ENCODE data around the gene SLC66A1. TPM values are rescaled to one million over a fixed set of nuclear protein-coding genes. Genes with fewer than 3 reads are reported as not detected.

The SLC66A1 gene
- total RNA-seq, 2 donors from 2014 or later, result 10.6 to 13.1 TPM

DNA sequence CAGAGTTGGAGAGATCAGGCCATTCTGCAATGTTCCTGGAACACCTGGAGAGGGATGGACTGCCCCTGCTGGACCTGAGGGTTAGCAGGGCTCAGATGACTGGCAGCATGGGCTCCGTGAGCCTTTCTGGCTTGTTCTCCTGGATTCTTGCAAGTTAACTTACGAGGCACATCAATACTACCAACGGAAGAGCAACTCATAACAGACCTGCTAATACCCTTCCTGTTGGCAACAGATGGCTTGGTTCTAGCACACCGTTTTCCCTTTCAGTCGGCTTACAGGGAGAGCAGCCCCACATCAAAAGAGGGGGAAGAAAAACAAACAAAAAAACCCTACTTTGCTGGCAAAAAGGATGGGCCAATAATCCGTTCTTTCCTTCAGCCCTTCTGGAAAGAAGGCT, 47.9 kb downstream of the SLC66A1 start:
- H3K27ac ChIP-seq, result no peak overlapping the region
- no peaks in the 10 kb centered on the region for H3K36me3 ChIP-seq
- no peak for TF ChIP-seq CTCF (IDR thresholded peaks at IDR 0.05)
- H3K9ac ChIP-seq (ENCODE audit: low read depth in 2 of 2, low read length in 2 of 2), result no peak overlapping the region
- H3K9me3 ChIP-seq, result no peaks in the 10 kb centered on the region
- no peak for DNase-seq
- H3K4me3 ChIP-seq, result no peak overlapping the region
- intact Hi-C loops (cut with DNase I), result no loop called here
- H3K4me1 ChIP-seq, result no peaks in the 10 kb centered on the region
- no peaks in the 10 kb centered on the region for H3K27me3 ChIP-seq

DNA sequence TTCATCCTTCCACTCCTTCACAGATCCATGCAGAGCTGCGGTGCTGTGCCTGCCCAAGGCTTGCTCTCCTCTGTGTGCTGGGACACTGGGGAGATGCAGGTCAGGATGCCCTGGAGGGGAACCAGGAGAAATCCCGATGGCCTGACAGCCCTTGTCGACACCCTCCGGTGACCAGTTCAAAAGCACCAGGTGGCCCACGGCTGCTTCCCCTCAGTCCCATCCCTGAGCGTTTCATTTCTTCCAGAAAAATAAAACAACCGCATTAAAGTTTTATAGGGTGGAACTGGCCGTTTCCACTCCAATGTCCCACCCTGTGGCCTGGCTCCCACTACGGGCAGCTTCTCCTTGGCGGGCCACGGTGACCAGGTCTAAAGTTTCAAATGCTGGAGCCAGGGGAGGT, 48.3 kb downstream of the SLC66A1 start:
- TF ChIP-seq CTCF (IDR thresholded peaks at IDR 0.05), result no peak
- no peak for DNase-seq
- no peaks in the 10 kb centered on the region for H3K36me3 ChIP-seq
- intact Hi-C loops (cut with DNase I), result no loop called here
- no peaks in the 10 kb centered on the region for H3K27me3 ChIP-seq
- H3K4me1 ChIP-seq, result no peaks in the 10 kb centered on the region
- H3K4me3 ChIP-seq, result no peak overlapping the region
- no peaks in the 10 kb centered on the region for H3K9me3 ChIP-seq
- no peak overlapping the region for H3K9ac ChIP-seq (ENCODE audit: low read depth in 2 of 2, low read length in 2 of 2)
- no peak overlapping the region for H3K27ac ChIP-seq

DNA sequence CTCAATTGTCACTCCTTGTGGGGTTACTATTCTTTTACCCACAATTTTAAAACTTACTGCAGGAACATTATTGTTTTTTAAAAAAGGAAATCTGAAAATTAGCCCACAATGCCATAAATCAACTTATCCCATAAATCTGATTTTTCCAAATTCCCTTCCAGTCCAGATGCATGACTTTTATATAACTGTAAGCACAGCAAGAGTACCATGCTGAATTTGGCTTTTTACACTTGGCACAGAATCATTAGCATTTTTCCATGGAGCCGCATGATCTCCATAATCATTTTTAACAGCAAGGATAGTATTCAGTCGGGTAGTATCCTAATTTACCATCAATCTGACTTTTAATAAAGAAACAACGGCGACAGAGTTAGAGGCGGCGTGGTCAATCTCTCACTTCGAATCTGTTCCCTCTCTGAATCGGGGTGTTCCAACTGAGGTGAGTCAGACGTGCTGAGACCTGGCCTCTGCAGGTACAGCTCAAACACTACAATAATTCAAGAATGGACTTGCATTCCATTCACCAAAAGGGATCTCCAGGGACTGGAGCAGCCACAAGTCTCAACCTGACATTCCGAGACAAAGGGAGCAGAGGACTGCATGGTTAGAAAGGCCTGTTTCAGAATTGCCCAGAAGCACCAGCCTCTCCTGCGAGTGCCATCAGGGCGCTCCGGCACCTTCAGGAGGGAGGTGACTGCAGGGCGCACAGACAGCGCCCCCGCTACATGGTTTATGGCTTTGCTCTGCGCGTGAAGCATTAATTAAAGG, 48.9 kb downstream of the SLC66A1 start:
- H3K9ac ChIP-seq (ENCODE audit: low read depth in 2 of 2, low read length in 2 of 2), result no peak overlapping the region
- intact Hi-C loops (cut with DNase I), result no loop called here

DNA sequence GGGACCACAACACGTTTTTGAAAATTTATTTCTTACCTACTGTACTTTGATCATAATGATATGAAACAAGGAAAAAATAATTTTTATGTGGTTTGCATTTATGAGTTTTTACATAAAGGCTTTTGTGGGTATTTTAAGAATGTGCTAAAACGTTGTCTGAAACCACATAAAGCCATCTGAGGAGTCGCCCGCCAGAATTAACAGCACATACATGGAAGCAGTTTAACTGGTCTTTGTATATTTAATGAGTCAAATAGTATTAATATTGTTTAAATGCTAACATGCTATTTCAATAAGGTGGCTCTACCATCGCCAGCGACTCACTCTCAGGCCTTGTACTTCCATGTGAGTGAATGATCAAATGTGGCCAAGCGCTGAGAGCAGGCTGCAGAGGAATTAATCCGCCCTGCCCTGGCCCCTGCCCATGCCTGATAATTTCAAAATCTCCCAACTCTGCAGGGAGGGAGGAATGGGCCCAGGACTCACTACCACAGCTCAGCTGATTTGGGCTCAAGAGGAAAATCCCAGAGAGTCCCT, 49.6 kb downstream of the SLC66A1 start:
- intact Hi-C loops (cut with DNase I), result no loop called here
- DNase-seq, result no peak
- Histone ChIP-seq H3K4me1 (no peaks in the 10 kb centered on the region), H3K27ac (no peak overlapping the region), H3K9me3 (no peaks in the 10 kb centered on the region), H3K4me3 (no peak overlapping the region), H3K9ac (ENCODE audit: low read depth in 2 of 2, low read length in 2 of 2) (peak overlapping the region in 1 of 2 donors; percentile 24), H3K36me3 (no peaks in the 10 kb centered on the region), H3K27me3 (no peaks in the 10 kb centered on the region)
- no peak for TF ChIP-seq CTCF (IDR thresholded peaks at IDR 0.05)

More for the DNA sequence above, 48.9 kb downstream of the SLC66A1 start:
- no peaks in the 10 kb centered on the region for H3K4me1 ChIP-seq
- H3K36me3 ChIP-seq, result no peaks in the 10 kb centered on the region
- H3K27ac ChIP-seq, result no peak overlapping the region
- no peak for TF ChIP-seq CTCF (IDR thresholded peaks at IDR 0.05)
- DNase-seq, result no peak
- no peak overlapping the region for H3K4me3 ChIP-seq
- no peaks in the 10 kb centered on the region for H3K9me3 ChIP-seq
- no peaks in the 10 kb centered on the region for H3K27me3 ChIP-seq

- no peak overlapping the region for H3K4me3 ChIP-seq
- no peaks in the 10 kb centered on the region for H3K4me1 ChIP-seq
- no peak overlapping the region for H3K9ac ChIP-seq (ENCODE audit: low read depth in 2 of 2, low read length in 2 of 2)
- H3K36me3 ChIP-seq, result no peaks in the 10 kb centered on the region
- DNase-seq, result no peak
- no peak overlapping the region for H3K27ac ChIP-seq
- no peaks in the 10 kb centered on the region for H3K9me3 ChIP-seq
- no peak for TF ChIP-seq CTCF (IDR thresholded peaks at IDR 0.05)
- intact Hi-C loops (cut with DNase I), result no loop called here
- H3K27me3 ChIP-seq, result no peaks in the 10 kb centered on the region
Measured at GRCh38 chr1:19363536-19364152, 51.5 kb downstream of the SLC66A1 start.
